Measurements from ENCODE around the gene KYAT1.

The KYAT1 gene

DNA sequence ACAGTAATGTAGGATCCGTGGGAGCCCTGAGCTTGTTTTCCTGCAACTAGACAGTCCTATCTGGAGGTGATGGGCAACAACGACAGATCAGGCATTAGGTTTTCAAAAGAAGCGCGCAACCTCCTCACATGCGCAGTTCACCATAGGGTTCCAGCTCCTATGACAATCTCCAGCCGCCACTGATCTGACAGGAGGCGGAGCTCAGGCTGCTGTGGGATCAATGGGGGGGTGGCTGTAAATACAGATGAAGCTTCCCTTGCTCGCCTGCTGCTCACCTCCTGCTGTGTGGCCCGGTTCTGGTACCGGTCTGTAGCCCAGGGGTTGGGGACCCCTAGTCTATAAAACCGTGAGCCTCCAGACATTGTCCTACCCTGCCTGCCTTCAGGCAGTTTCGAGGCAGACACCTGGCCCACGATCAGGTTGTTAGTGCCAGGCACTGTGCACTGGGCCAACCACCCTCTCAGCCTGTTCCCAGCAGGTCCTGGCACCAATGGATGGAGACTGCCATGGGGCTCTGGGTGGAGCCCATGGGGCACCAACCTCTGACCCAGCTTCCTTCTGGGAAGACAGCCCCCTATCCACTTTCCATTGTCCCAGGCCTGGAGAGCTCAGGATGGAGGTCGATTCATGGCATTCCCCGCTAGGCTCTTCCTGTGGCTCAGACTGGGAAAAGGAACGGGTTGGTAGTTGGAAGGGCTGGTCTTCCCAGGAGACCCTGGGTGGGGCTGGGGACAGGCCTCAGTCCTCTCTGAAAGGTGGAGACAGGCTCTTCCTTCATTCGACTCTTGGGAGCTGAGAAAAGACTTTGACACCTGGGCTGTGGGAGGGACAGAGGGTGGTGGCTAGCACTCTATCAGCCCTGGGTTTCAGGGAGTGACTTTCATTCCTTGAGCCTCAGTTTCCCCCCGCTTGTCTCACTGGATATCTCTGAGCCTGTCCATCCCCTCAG, 61.8 kb downstream of the KYAT1 start:
- H2BK5ac ChIP-seq (ENCODE audit: low read length) = peak overlapping the region; percentile 66
- no peak overlapping the region for H2BK15ac ChIP-seq (ENCODE audit: low read length)
- no peak overlapping the region for H3K14ac ChIP-seq (ENCODE audit: low read length)
- H3K4me3 ChIP-seq (ENCODE audit: low read length in 2 of 2) = no peak overlapping the region
- H2AFZ ChIP-seq (ENCODE audit: low read length) = no peak overlapping the region
- no peak overlapping the region for H3K9ac ChIP-seq (ENCODE audit: low read depth, low read length, poor library complexity)
- H3K79me1 ChIP-seq (ENCODE audit: low read depth, low read length) = peaks cover 2% of the 10 kb centered on the region
- no peak overlapping the region for H4K8ac ChIP-seq (ENCODE audit: low read depth, low read length)
- peak overlapping the region; percentile 17 for H3K23ac ChIP-seq (ENCODE audit: low read depth, low read length, poor library complexity)
- WGBS, 2 donors (ENCODE audit: extremely low coverage in 2 of 2, insufficient read length in 2 of 2, insufficient replicate concordance in 1 of 2) = no CpG with 5 or more reads among the region's 18 CpGs
- peak overlapping the region; percentile 38 for H3K18ac ChIP-seq (ENCODE audit: low read length)
- peaks cover 0 to 3% of the 10 kb centered on the region in 2 donors for H3K4me1 ChIP-seq (ENCODE audit: control insufficient read depth in 2 of 2, insufficient read depth in 1 of 2, low read depth in 1 of 2, low read length in 2 of 2)
- no peaks in the 10 kb centered on the region for H3K9me3 ChIP-seq (replicated peaks in 1 of 2; ENCODE audit: control insufficient read depth in 2 of 2, insufficient read depth in 1 of 2, low read depth in 1 of 2, low read length in 2 of 2)
- no peak overlapping the region for H2BK12ac ChIP-seq (ENCODE audit: low read length)
- peaks cover 0 to 5% (median 0%) of the 10 kb centered on the region in 3 experiments for H3K27me3 ChIP-seq (ENCODE audit: control insufficient read depth in 3 of 3, insufficient read depth in 3 of 3, low read depth in 1 of 3, low read length in 3 of 3)
- no peak overlapping the region for H2BK120ac ChIP-seq (ENCODE audit: low read depth, low read length)
- no peak overlapping the region for H3K27ac ChIP-seq (replicated peaks; ENCODE audit: low read length)
- H4K91ac ChIP-seq (ENCODE audit: low read depth, low read length, poor library complexity) = no peak overlapping the region
- H3K4ac ChIP-seq (ENCODE audit: low read length) = no peak overlapping the region
- H3K4me2 ChIP-seq (ENCODE audit: insufficient read depth, low read length, poor library complexity, severe bottlenecking) = no peak overlapping the region
- peaks cover 35 to 55% of the 10 kb centered on the region in 2 donors for H3K36me3 ChIP-seq (replicated peaks in 1 of 2; ENCODE audit: control insufficient read depth in 2 of 2, insufficient read depth in 2 of 2, low read length in 2 of 2)
- no peak for DNase-seq (ENCODE audit: low spot score)
- peak overlapping the region; percentile 89 for H2AK5ac ChIP-seq (ENCODE audit: low read depth, low read length)

DNA sequence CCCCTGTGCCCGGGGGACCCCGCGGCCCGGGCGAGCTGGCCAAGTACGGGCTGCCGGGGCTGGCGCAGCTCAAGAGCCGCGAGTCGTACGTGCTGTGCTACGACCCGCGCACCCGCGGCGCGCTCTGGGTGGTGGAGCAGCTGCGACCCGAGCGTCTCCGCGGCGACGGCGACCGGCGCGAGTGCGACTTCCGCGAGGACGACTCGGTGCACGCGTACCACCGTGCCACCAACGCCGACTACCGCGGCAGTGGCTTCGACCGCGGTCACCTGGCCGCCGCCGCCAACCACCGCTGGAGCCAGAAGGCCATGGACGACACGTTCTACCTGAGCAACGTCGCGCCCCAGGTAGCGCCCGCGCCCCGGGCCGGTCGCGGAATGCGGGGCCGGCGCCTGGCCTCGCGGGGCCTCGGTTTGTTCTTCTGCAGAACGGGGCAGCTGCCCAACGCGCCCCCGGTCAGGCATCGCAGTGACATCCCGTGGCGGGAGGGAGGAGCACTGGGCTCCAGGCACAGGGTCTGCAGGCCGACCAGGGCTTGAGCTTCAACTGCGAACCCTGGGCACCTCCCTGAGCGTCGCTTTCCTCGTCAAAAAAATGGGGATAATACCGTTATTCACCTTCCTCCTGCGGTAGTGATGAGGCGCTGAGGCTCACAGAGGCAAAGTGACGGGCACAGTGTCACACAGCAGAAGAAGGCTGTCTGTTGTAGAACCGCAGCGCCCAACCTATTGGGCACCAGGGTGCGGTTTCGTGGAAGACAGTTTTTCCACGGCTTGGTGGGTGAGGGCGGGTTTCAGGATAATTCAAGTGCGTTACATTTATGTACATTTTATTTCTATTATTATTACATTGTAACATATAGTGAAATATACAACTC, 62.7 kb downstream of the KYAT1 start:
- no peak for DNase-seq (ENCODE audit: low spot score)
- Histone ChIP-seq H3K23ac (ENCODE audit: low read depth, low read length, poor library complexity) (peak overlapping the region; percentile 98), H3K9ac (ENCODE audit: low read depth, low read length, poor library complexity) (peak overlapping the region; percentile 92), H3K27ac (replicated peaks; ENCODE audit: low read length) (no peak overlapping the region), H2AK5ac (ENCODE audit: low read depth, low read length) (peak overlapping the region; percentile 70), H2BK120ac (ENCODE audit: low read depth, low read length) (no peak overlapping the region), H2AFZ (ENCODE audit: low read length) (peak overlapping the region; percentile 89), H3K27me3 (ENCODE audit: control insufficient read depth in 3 of 3, insufficient read depth in 3 of 3, low read depth in 1 of 3, low read length in 3 of 3) (peaks cover 0 to 5% (median 0%) of the 10 kb centered on the region in 3 experiments), H3K4ac (ENCODE audit: low read length) (no peak overlapping the region), H3K4me1 (ENCODE audit: control insufficient read depth in 2 of 2, insufficient read depth in 1 of 2, low read depth in 1 of 2, low read length in 2 of 2) (peaks cover 0 to 3% of the 10 kb centered on the region in 2 donors), H3K36me3 (replicated peaks in 1 of 2; ENCODE audit: control insufficient read depth in 2 of 2, insufficient read depth in 2 of 2, low read length in 2 of 2) (peaks cover 26 to 46% of the 10 kb centered on the region in 2 donors), H2BK15ac (ENCODE audit: low read length) (no peak overlapping the region), H2BK12ac (ENCODE audit: low read length) (no peak overlapping the region), H4K91ac (ENCODE audit: low read depth, low read length, poor library complexity) (no peak overlapping the region), H3K9me3 (replicated peaks in 1 of 2; ENCODE audit: control insufficient read depth in 2 of 2, insufficient read depth in 1 of 2, low read depth in 1 of 2, low read length in 2 of 2) (no peaks in the 10 kb centered on the region), H2BK5ac (ENCODE audit: low read length) (peak overlapping the region; percentile 66), H4K8ac (ENCODE audit: low read depth, low read length) (no peak overlapping the region), H3K14ac (ENCODE audit: low read length) (peak overlapping the region; percentile 56), H3K18ac (ENCODE audit: low read length) (peak overlapping the region; percentile 87), H3K4me2 (ENCODE audit: insufficient read depth, low read length, poor library complexity, severe bottlenecking) (peak overlapping the region; percentile 98), H3K79me1 (ENCODE audit: low read depth, low read length) (no peaks in the 10 kb centered on the region), H3K4me3 (ENCODE audit: low read length in 2 of 2) (peak overlapping the region; percentile 52 to 94)
- no CpG with 5 or more reads among the region's 90 CpGs for WGBS, 2 donors (ENCODE audit: extremely low coverage in 2 of 2, insufficient read length in 2 of 2, insufficient replicate concordance in 1 of 2)

DNA sequence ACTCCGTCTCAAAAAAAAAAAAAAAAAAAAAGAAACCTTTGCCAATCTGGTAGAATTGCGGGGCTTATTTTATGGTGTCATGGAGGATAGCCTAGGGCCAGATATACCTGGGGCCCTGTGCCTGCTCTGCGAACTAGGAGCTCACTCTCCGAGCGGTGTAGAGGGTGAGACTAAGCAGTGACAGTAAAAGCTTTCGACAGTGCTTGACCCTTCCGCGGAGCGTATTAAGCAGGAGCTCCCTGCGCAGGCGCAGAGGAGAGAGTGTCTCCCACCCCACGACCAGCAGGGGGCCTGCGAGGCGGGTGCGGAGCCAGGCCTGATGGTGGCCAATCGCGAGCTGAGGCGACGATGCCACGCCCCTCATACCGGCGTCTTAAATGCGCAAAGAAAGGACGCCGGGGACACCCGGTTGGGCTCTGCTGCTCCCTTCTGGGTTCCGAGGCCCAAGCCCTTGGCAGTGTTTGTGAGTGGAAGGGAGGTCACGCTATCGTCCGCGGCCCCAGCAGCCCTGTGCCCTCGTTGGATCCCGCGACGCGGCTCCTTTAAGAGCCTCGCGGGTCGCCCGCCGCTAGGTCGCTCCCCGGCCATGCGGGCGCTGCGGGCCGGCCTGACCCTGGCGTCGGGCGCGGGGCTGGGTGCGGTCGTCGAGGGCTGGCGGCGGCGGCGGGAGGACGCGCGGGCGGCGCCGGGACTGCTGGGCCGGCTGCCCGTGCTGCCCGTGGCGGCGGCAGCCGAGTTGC, 63.5 kb downstream of the KYAT1 start, which contains the start of gene ENDOG:
ENDOG (plus strand) TSS at position 402 of the 740 bp plus-strand sequence; CDS start at position 587, 185 bp downstream.
- H2AK5ac ChIP-seq (ENCODE audit: low read depth, low read length) = peak within 1 kb of the TSS; percentile 70
- peak within 1 kb of the TSS; percentile 98 for H3K4me2 ChIP-seq (ENCODE audit: insufficient read depth, low read length, poor library complexity, severe bottlenecking)
- peak within 1 kb of the TSS; percentile 98 for H3K23ac ChIP-seq (ENCODE audit: low read depth, low read length, poor library complexity)
- H2BK5ac ChIP-seq (ENCODE audit: low read length) = peak within 1 kb of the TSS; percentile 66
- H3K27ac ChIP-seq (replicated peaks; ENCODE audit: low read length) = no peak within 1 kb of the TSS
- H4K8ac ChIP-seq (ENCODE audit: low read depth, low read length) = no peak within 1 kb of the TSS
- H3K9ac ChIP-seq (ENCODE audit: low read depth, low read length, poor library complexity) = peak within 1 kb of the TSS; percentile 92
- peak within 1 kb of the TSS; percentile 52 to 94 for H3K4me3 ChIP-seq (ENCODE audit: low read length in 2 of 2)
- peak within 1 kb of the TSS; percentile 89 for H2AFZ ChIP-seq (ENCODE audit: low read length)
- peak; percentile 96 for DNase-seq (ENCODE audit: low spot score)
- peak within 1 kb of the TSS; percentile 56 for H3K14ac ChIP-seq (ENCODE audit: low read length)
- peaks cover 20 to 38% of the 10 kb centered on the region in 2 donors for H3K36me3 ChIP-seq (replicated peaks in 1 of 2; ENCODE audit: control insufficient read depth in 2 of 2, insufficient read depth in 2 of 2, low read length in 2 of 2)
- H3K4me1 ChIP-seq (ENCODE audit: control insufficient read depth in 2 of 2, insufficient read depth in 1 of 2, low read depth in 1 of 2, low read length in 2 of 2) = peaks cover 0 to 3% of the 10 kb centered on the region in 2 donors
- no peak within 1 kb of the TSS for H2BK12ac ChIP-seq (ENCODE audit: low read length)
- no peaks in the 10 kb centered on the region for H3K79me1 ChIP-seq (ENCODE audit: low read depth, low read length)
- no CpG with 5 or more reads among the region's 70 CpGs for WGBS, 2 donors (ENCODE audit: extremely low coverage in 2 of 2, insufficient read length in 2 of 2, insufficient replicate concordance in 1 of 2)
- H3K18ac ChIP-seq (ENCODE audit: low read length) = peak within 1 kb of the TSS; percentile 87
- no peak within 1 kb of the TSS for H4K91ac ChIP-seq (ENCODE audit: low read depth, low read length, poor library complexity)
- no peak within 1 kb of the TSS for H2BK120ac ChIP-seq (ENCODE audit: low read depth, low read length)
- peaks cover 0 to 5% (median 0%) of the 10 kb centered on the region in 3 experiments for H3K27me3 ChIP-seq (ENCODE audit: control insufficient read depth in 3 of 3, insufficient read depth in 3 of 3, low read depth in 1 of 3, low read length in 3 of 3)
- H3K4ac ChIP-seq (ENCODE audit: low read length) = no peak within 1 kb of the TSS
- no peak within 1 kb of the TSS for H2BK15ac ChIP-seq (ENCODE audit: low read length)
- no peaks in the 10 kb centered on the region for H3K9me3 ChIP-seq (replicated peaks in 1 of 2; ENCODE audit: control insufficient read depth in 2 of 2, insufficient read depth in 1 of 2, low read depth in 1 of 2, low read length in 2 of 2)
